Progenitor cell of endocrine pancreas (in vitro differentiated cells): ENCODE results near the gene OPTN. TPM values are rescaled to one million over a fixed set of nuclear protein-coding genes. Genes with fewer than 3 reads are reported as not detected.
"Not testable (repeated sequence)": the region's sequence is repeated elsewhere in the genome, so short reads cannot be mapped to it uniquely, and the experiment has no call there.

Experiments
- DNase-seq: peaks from one replicate; pipeline ENCODE4 v3.0.0; 2021; ENCODE audit warnings: low spot score; ENCODE audit not compliant: unreplicated experiment
- H3K27ac Mint-ChIP-seq: 2 replicates; pipeline ENCODE4 v1.8.0; 2021; ENCODE audit warnings: mild to moderate bottlenecking, moderate library complexity, mixed read lengths
- H3K27me3 Mint-ChIP-seq: 2 replicates; pipeline ENCODE4 v1.8.0; 2021; ENCODE audit warnings: mixed read lengths
- H3K36me3 Mint-ChIP-seq: 2 replicates; pipeline ENCODE4 v1.8.0; 2022; ENCODE audit warnings: mixed read lengths; ENCODE audit not compliant: insufficient read depth
- H3K4me1 Mint-ChIP-seq: 2 replicates; pipeline ENCODE4 v1.8.0; 2021; ENCODE audit warnings: low read depth, mixed read lengths
- H3K4me3 Mint-ChIP-seq: 2 replicates; pipeline ENCODE4 v1.8.0; 2021; ENCODE audit warnings: low read depth, mild to moderate bottlenecking, moderate library complexity, mixed read lengths
- H3K9me3 Mint-ChIP-seq: 2 replicates; pipeline ENCODE4 v1.8.0; 2021; ENCODE audit warnings: low read depth, mixed read lengths
- CTCF ChIP-seq: fragments of 200-600 bp; sonication (generic); IDR thresholded peaks from one replicate; pipeline ENCODE4 v1.5.0; 2021; ENCODE audit warnings: antibody characterized with exemption, mild to moderate bottlenecking; ENCODE audit not compliant: unreplicated experiment
- total RNA-seq: library from RNA; stranded (reverse); gene quantifications from 2 replicates; pipeline ENCODE4 v1.2.1, GENCODE V29; 2021

Gene OPTN
- total RNA-seq, 1 donor from 2014 or later, result 6.8 TPM

GRCh38 chr10:13080643-13081042, 19.3 kb upstream of the OPTN start:
- Mint-ChIP-seq H3K9me3 (peaks cover 36% of the 10 kb centered on the region), H3K4me1 (no peaks in the 10 kb centered on the region), H3K27ac (no peak overlapping the region), H3K36me3 (no peaks in the 10 kb centered on the region), H3K27me3 (peaks cover 8% of the 10 kb centered on the region), H3K4me3 (no peak overlapping the region)
- DNase-seq, result no peak
- no peak for TF ChIP-seq CTCF

GRCh38 chr10:13083700-13084099, 16.3 kb upstream of the OPTN start:
- not testable (repeated sequence) for H3K4me1 Mint-ChIP-seq, H3K27ac Mint-ChIP-seq, H3K4me3 Mint-ChIP-seq, DNase-seq, H3K36me3 Mint-ChIP-seq, H3K27me3 Mint-ChIP-seq
- peaks cover 36% of the 10 kb centered on the region for H3K9me3 Mint-ChIP-seq

GRCh38 chr10:13086056-13086455, 13.9 kb upstream of the OPTN start:
- no peak overlapping the region for H3K4me3 Mint-ChIP-seq
- H3K36me3 Mint-ChIP-seq, result no peaks in the 10 kb centered on the region
- H3K4me1 Mint-ChIP-seq, result no peaks in the 10 kb centered on the region
- no peak for TF ChIP-seq CTCF
- peaks cover 21% of the 10 kb centered on the region for H3K9me3 Mint-ChIP-seq
- no peak for DNase-seq
- no peaks in the 10 kb centered on the region for H3K27me3 Mint-ChIP-seq
- no peak overlapping the region for H3K27ac Mint-ChIP-seq

GRCh38 chr10:13087601-13087985, 12.4 kb upstream of the OPTN start:
- Mint-ChIP-seq H3K9me3 (peaks cover 9% of the 10 kb centered on the region), H3K36me3 (no peaks in the 10 kb centered on the region)
- TF ChIP-seq CTCF, result no peak

GRCh38 chr10:13087986-13088618, 11.9 kb upstream of the OPTN start:
- H3K4me1 Mint-ChIP-seq, result no peaks in the 10 kb centered on the region
- no peak for TF ChIP-seq CTCF
- H3K36me3 Mint-ChIP-seq, result no peaks in the 10 kb centered on the region
- H3K27me3 Mint-ChIP-seq, result peaks cover 3% of the 10 kb centered on the region
- DNase-seq, result no peak
- peaks cover 12% of the 10 kb centered on the region for H3K9me3 Mint-ChIP-seq
- no peak overlapping the region for H3K27ac Mint-ChIP-seq
- H3K4me3 Mint-ChIP-seq, result no peak overlapping the region

More at GRCh38 chr10:13087601-13087985, 12.4 kb upstream of the OPTN start:
- H3K27ac Mint-ChIP-seq, result no peak overlapping the region
- DNase-seq, result no peak
- peaks cover 3% of the 10 kb centered on the region for H3K27me3 Mint-ChIP-seq
- H3K4me1 Mint-ChIP-seq, result no peaks in the 10 kb centered on the region
- no peak overlapping the region for H3K4me3 Mint-ChIP-seq

GRCh38 chr10:13089345-13089744, 10.6 kb upstream of the OPTN start:
- DNase-seq, result no peak
- peaks cover 3% of the 10 kb centered on the region for H3K27me3 Mint-ChIP-seq
- no peak overlapping the region for H3K27ac Mint-ChIP-seq
- no peaks in the 10 kb centered on the region for H3K4me1 Mint-ChIP-seq
- no peaks in the 10 kb centered on the region for H3K36me3 Mint-ChIP-seq
- TF ChIP-seq CTCF, result no peak
- H3K9me3 Mint-ChIP-seq, result peaks cover 9% of the 10 kb centered on the region
- H3K4me3 Mint-ChIP-seq, result no peak overlapping the region
